GM10248 (cell line): Measurements from ENCODE around the gene SLC25A4.
"Not testable (repeated sequence)": the region's sequence is repeated elsewhere in the genome, so short reads cannot be mapped to it uniquely, and the experiment has no call there.

Experiments used
- CTCF ChIA-PET: fragments of 300-600 bp; sonication (Branson Sonifier 250); formaldehyde crosslinking; extraction: SDS; loops from one replicate; lab custom pipeline; 2021; ENCODE audit warnings: antibody characterized with exemption; lab: Yijun Ruan, JAX
- POLR2A ChIA-PET: fragments of 350-650 bp; sonication (Branson Sonifier 250); formaldehyde crosslinking; extraction: SDS; loops from one replicate; lab custom pipeline; 2020; ENCODE audit warnings: antibody characterized with exemption; lab: Yijun Ruan, JAX
- DNase-seq: peaks from one replicate; pipeline ENCODE4 v3.0.0; 2012; ENCODE audit errors: extremely low spot score
- CTCF ChIP-seq: IDR thresholded peaks from 2 replicates; pipeline ENCODE4 v1.5.1; 2012; ENCODE audit warnings: mild to moderate bottlenecking, low read depth; ENCODE audit errors: extremely low read depth, missing control alignments, control extremely low read depth

Gene SLC25A4

GRCh38 chr4:185100423-185100822 lies 42.6 kb upstream of the SLC25A4 start:
- CTCF ChIA-PET: interaction anchor here (1.3 kb wide), 1 partner anchor 18 kb away, joined by 3 read pairs; no protein-coding TSS in a partner anchor
- POLR2A ChIA-PET: no interaction called here
- TF ChIP-seq CTCF: no peak
- DNase-seq: no peak

- TF ChIP-seq CTCF: no peak
- DNase-seq: no peak
- ChIA-PET POLR2A (no interaction called here), CTCF (interaction anchor here (1.0 to 1.9 kb wide), 4 partner anchors 17 to 96 kb away, joined by 3 to 6 read pairs (median 3); no protein-coding TSS in a partner anchor)
Observed at GRCh38 chr4:185101354-185101890, 41.6 kb upstream of the SLC25A4 start.

- DNase-seq: no peak
- TF ChIP-seq CTCF: no peak
- ChIA-PET POLR2A (no interaction called here), CTCF (interaction anchor here (1.5 kb wide), 1 partner anchor 11 kb away, joined by 4 read pairs; no protein-coding TSS in a partner anchor)
Observed at GRCh38 chr4:185104733-185105132, 38.3 kb upstream of the SLC25A4 start.

- CTCF ChIA-PET: interaction anchor here (1.6 to 4.0 kb wide), 3 partner anchors 9 to 77 kb away, joined by 4 to 24 read pairs (median 5); no protein-coding TSS in a partner anchor
- POLR2A ChIA-PET: no interaction called here
- no peak for DNase-seq
- TF ChIP-seq CTCF: no peak
Observed at GRCh38 chr4:185106353-185106752, 36.7 kb upstream of the SLC25A4 start.

GRCh38 chr4:185107574-185107973 lies 35.5 kb upstream of the SLC25A4 start:
- POLR2A ChIA-PET, DNase-seq: not testable (repeated sequence)
- CTCF ChIA-PET: interaction anchor here (1.0 to 4.0 kb wide), 5 partner anchors 10 to 76 kb away, joined by 3 to 24 read pairs (median 5); no protein-coding TSS in a partner anchor

GRCh38 chr4:185108185-185108584 lies 34.9 kb upstream of the SLC25A4 start:
- no peak for DNase-seq
- POLR2A ChIA-PET: interaction anchor here (0.6 kb wide), 1 partner anchor 1160 kb away, joined by 7 read pairs; no protein-coding TSS in a partner anchor
- CTCF ChIA-PET: interaction anchor here (0.8 to 4.0 kb wide), 5 partner anchors 11 to 75 kb away, joined by 3 to 24 read pairs (median 4); no protein-coding TSS in a partner anchor
- no peak for TF ChIP-seq CTCF

- ChIA-PET POLR2A (interaction anchor here (0.6 kb wide), 1 partner anchor 1161 kb away, joined by 7 read pairs; no protein-coding TSS in a partner anchor), CTCF (interaction anchor here (0.8 to 4.0 kb wide), 5 partner anchors 12 to 74 kb away, joined by 3 to 24 read pairs (median 4); no protein-coding TSS in a partner anchor)
- no peak for DNase-seq
- no peak for TF ChIP-seq CTCF
Observed at GRCh38 chr4:185108669-185109068, 34.4 kb upstream of the SLC25A4 start.
